Hepatocyte (in vitro differentiated cells): ENCODE data around the gene XG.

ENCODE experiments used
- CTCF ChIP-seq: fragments of 200-600 bp; sonication (generic); IDR thresholded peaks from 2 replicates; pipeline ENCODE4 v1.5.1; 2016; ENCODE audit warnings: antibody characterized with exemption, mild to moderate bottlenecking; ENCODE audit not compliant: poor library complexity
- EZH2 ChIP-seq: fragments of 200-600 bp; sonication (generic); IDR thresholded peaks from 2 replicates; pipeline ENCODE4 v1.6.1; 2016; ENCODE audit warnings: antibody characterized with exemption, mild to moderate bottlenecking, borderline replicate concordance
- EZH2phosphoT487 ChIP-seq: fragments of 200-600 bp; sonication (generic); IDR thresholded peaks from one replicate; pipeline ENCODE4 v1.6.1; 2018; ENCODE audit warnings: antibody characterized with exemption, mild to moderate bottlenecking, low read depth, moderate library complexity; ENCODE audit not compliant: unreplicated experiment, severe bottlenecking

DNA sequence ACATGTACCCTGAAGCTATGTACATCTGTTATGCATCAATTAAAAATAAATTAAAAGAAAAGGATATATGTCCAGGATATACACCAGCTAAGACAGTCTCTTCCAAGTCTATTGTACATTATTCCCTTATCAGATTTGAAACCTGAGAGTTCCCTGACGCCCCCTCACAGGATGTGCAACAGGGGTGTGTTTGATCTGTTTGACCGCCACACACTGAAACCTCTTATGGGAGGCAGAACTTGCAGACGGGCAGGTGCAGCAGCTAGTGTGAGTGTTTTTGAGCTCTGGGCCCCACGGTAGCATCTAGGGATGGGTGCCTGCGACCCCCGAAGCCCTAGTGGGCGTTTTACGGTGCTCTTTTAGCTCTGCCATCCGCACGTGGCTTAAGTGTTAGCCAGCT lies 4.7 kb downstream of the XG start:
- no peak for TF ChIP-seq CTCF
- TF ChIP-seq EZH2: no peak
- no peak for TF ChIP-seq EZH2phosphoT487
